DOHH2 (cell line): ENCODE results near the gene CDK19.

Source experiments
- H3F3A ChIP-seq: fragments of 200-600 bp; sonication (generic), shearing (Covaris generic); 2 replicates; pipeline ENCODE4 v1.6.0; 2016; ENCODE audit warnings: antibody characterized with exemption, mild to moderate bottlenecking; ENCODE audit not compliant: control insufficient read depth, insufficient read depth
- H3K27ac ChIP-seq: fragments of 200-600 bp; sonication (generic); 2 replicates; pipeline ENCODE4 v1.5.1; 2014; ENCODE audit warnings: low read depth, mild to moderate bottlenecking, low read length, moderate library complexity
- H3K27me3 ChIP-seq: fragments of 200-600 bp; sonication (generic); 2 replicates; pipeline ENCODE4 v1.6.1; 2014; ENCODE audit warnings: mild to moderate bottlenecking, low read length, mixed read lengths; ENCODE audit not compliant: control insufficient read depth
- H3K36me3 ChIP-seq: fragments of 200-600 bp; sonication (generic); 2 replicates; pipeline ENCODE4 v1.6.1; 2014; ENCODE audit warnings: mild to moderate bottlenecking, low read length, moderate library complexity, mixed read lengths; ENCODE audit not compliant: control insufficient read depth
- H3K4me1 ChIP-seq: fragments of 200-600 bp; sonication (generic); 2 replicates; pipeline ENCODE4 v1.6.1; 2014; ENCODE audit warnings: mild to moderate bottlenecking, low read length, mixed read lengths; ENCODE audit not compliant: control insufficient read depth
- H3K4me2 ChIP-seq: fragments of 200-600 bp; sonication (generic); 2 replicates; pipeline ENCODE4 v1.6.0; 2014; ENCODE audit warnings: mild to moderate bottlenecking, low read length, moderate library complexity
- H3K4me3 ChIP-seq: fragments of 200-600 bp; sonication (generic); 2 replicates; pipeline ENCODE4 v1.5.1; 2014; ENCODE audit warnings: mild to moderate bottlenecking, low read length, mixed read lengths
- H3K79me2 ChIP-seq: fragments of 200-600 bp; sonication (generic); 2 replicates; pipeline ENCODE4 v1.6.1; 2014; ENCODE audit warnings: mild to moderate bottlenecking, low read length, mixed read lengths; ENCODE audit not compliant: control insufficient read depth
- H3K9me2 ChIP-seq: fragments of 200-600 bp; sonication (generic); replicated peaks from 2 replicates; pipeline ENCODE4 v1.6.1; 2014; ENCODE audit warnings: mild to moderate bottlenecking, low read length, mixed read lengths; ENCODE audit not compliant: control insufficient read depth
- H3K9me3 ChIP-seq: fragments of 200-600 bp; sonication (generic); 2 replicates; pipeline ENCODE4 v1.6.1; 2014; ENCODE audit warnings: antibody characterized with exemption, low read length, mixed read lengths; ENCODE audit not compliant: control insufficient read depth, insufficient read depth
- H4K20me1 ChIP-seq: fragments of 200-600 bp; sonication (generic); 2 replicates; pipeline ENCODE4 v1.6.0; 2014; ENCODE audit warnings: low read depth, mild to moderate bottlenecking, antibody characterized with exemption, low read length, moderate library complexity; ENCODE audit not compliant: control insufficient read depth, insufficient read depth
- CTCF ChIP-seq: fragments of 200-600 bp; sonication (generic); IDR thresholded peaks from one replicate; pipeline ENCODE4 v1.5.1; 2014; ENCODE audit warnings: antibody characterized with exemption, mild to moderate bottlenecking, low read depth, low read length; ENCODE audit not compliant: poor library complexity, severe bottlenecking
- EZH2phosphoT487 ChIP-seq: fragments of 200-600 bp; sonication (generic); IDR thresholded peaks from 2 replicates; pipeline ENCODE4 v1.6.1; 2017; ENCODE audit warnings: borderline replicate concordance, mild to moderate bottlenecking, antibody characterized with exemption, low read length, moderate library complexity, mixed read lengths

The CDK19 gene

GRCh38 chr6:110665600-110665999 lies 149.7 kb downstream of the CDK19 start:
- Histone ChIP-seq H3K36me3 (0 out of 2 replicates have a peak, but pooled peaks cover 1% of the 10 kb centered on the region), H3F3A (no peaks in the 10 kb centered on the region), H3K4me1 (peaks cover 7% of the 10 kb centered on the region), H3K79me2 (no peaks in the 10 kb centered on the region), H3K4me3 (no peak overlapping the region), H3K27me3 (no peaks in the 10 kb centered on the region), H3K27ac (no peak overlapping the region), H4K20me1 (no peaks in the 10 kb centered on the region), H3K4me2 (no peak overlapping the region), H3K9me2 (no peaks in the 10 kb centered on the region), H3K9me3 (no peaks in the 10 kb centered on the region)
- TF ChIP-seq CTCF (no peak), EZH2phosphoT487 (no peak)

GRCh38 chr6:110664933-110665332 lies 150.3 kb downstream of the CDK19 start:
- Histone ChIP-seq H3K4me2 (no peak overlapping the region), H3F3A (no peaks in the 10 kb centered on the region), H3K9me3 (no peaks in the 10 kb centered on the region), H3K27ac (no peak overlapping the region), H3K79me2 (no peaks in the 10 kb centered on the region), H3K36me3 (0 out of 2 replicates have a peak, but pooled peaks cover 5% of the 10 kb centered on the region), H3K4me1 (peaks cover 7% of the 10 kb centered on the region), H3K4me3 (no peak overlapping the region), H3K9me2 (no peaks in the 10 kb centered on the region), H4K20me1 (no peaks in the 10 kb centered on the region), H3K27me3 (no peaks in the 10 kb centered on the region)
- TF ChIP-seq EZH2phosphoT487 (no peak), CTCF (no peak)

- Histone ChIP-seq H3K27ac (no peak overlapping the region), H3K9me2 (no peaks in the 10 kb centered on the region), H4K20me1 (no peaks in the 10 kb centered on the region), H3K4me1 (peaks cover 7% of the 10 kb centered on the region), H3K36me3 (peaks cover 10% of the 10 kb centered on the region; the same call in 1 of the 2 replicates), H3K9me3 (no peaks in the 10 kb centered on the region), H3K27me3 (no peaks in the 10 kb centered on the region), H3F3A (no peaks in the 10 kb centered on the region), H3K79me2 (no peaks in the 10 kb centered on the region), H3K4me3 (no peak overlapping the region), H3K4me2 (no peak overlapping the region)
- TF ChIP-seq EZH2phosphoT487 (no peak), CTCF (no peak)
Measured at GRCh38 chr6:110662490-110663211, 152.6 kb downstream of the CDK19 start.
